SK-N-SH (cell line): ENCODE data around the gene CDC42EP4. TPM values are rescaled to one million over a fixed set of nuclear protein-coding genes. Genes with fewer than 3 reads are reported as not detected.
A peak's percentile ranks its signal among the peaks of the same experiment; 100 is the strongest.

Experiments used
- CTCF ChIA-PET: fragments of 300-600, 350-600 bp; formaldehyde crosslinking; extraction: SDS; loops from one replicate; lab custom pipeline; 2021; lab: Yijun Ruan, JAX
- POLR2A ChIA-PET: fragments of 350-600 bp; sonication (Branson Sonifier 250); formaldehyde crosslinking; extraction: SDS; loops from one replicate; lab custom pipeline; 2020; ENCODE audit warnings: antibody characterized with exemption, inconsistent platforms; lab: Yijun Ruan, JAX
- DNase-seq: peaks from one replicate; pipeline ENCODE4 v3.0.0; 2012
- H2AFZ ChIP-seq: fragments of 200-600 bp; sonication (generic); 2 replicates; pipeline ENCODE4 v1.8.1; 2016; ENCODE audit warnings: antibody characterized with exemption, mild to moderate bottlenecking, low read depth
- H3F3A ChIP-seq: fragments of 200-600 bp; sonication (generic); replicated peaks from 2 replicates; pipeline ENCODE3; 2016; ENCODE audit warnings: antibody characterized with exemption, mild to moderate bottlenecking; ENCODE audit not compliant: insufficient read depth
- H3K27ac ChIP-seq, 2 experiments: fragments of 200-500 bp in 1 of 2; fragments of 200-600 bp in 1 of 2; sonication (Bioruptor generic) in 1 of 2; sonication (generic), shearing (Covaris generic) in 1 of 2; 2 replicates each; pipeline versions ENCODE4 v1.5.1 to v1.6.1; 2014 to 2016; ENCODE audit warnings: low read depth in 2 of 2, inconsistent platforms in 1 of 2, low read length in 1 of 2, mild to moderate bottlenecking in 1 of 2, mixed read lengths in 1 of 2
- H3K27me3 ChIP-seq: fragments of 200-600 bp; sonication (generic), shearing (Covaris generic); 2 replicates; pipeline ENCODE4 v1.6.1; 2016; ENCODE audit warnings: mixed run types; ENCODE audit not compliant: insufficient read depth
- H3K36me3 ChIP-seq, 2 experiments: fragments of 200-500 bp in 1 of 2; fragments of 200-600 bp in 1 of 2; sonication (Bioruptor generic) in 1 of 2; sonication (generic) in 1 of 2; replicated peaks in 1 of 2; 2 replicates each; pipeline versions ENCODE3 to v1.5.1; 2014 to 2016; ENCODE audit warnings: low read length in 1 of 2, mild to moderate bottlenecking in 1 of 2; ENCODE audit not compliant: insufficient read depth in 2 of 2, control insufficient read depth in 1 of 2
- H3K4me1 ChIP-seq, 2 experiments: fragments of 200-500 bp in 1 of 2; fragments of 200-600 bp in 1 of 2; sonication (Bioruptor generic) in 1 of 2; sonication (generic), shearing (Covaris generic) in 1 of 2; 2 replicates each; pipeline versions ENCODE4 v1.5.1 to v1.6.1; 2014 to 2016; ENCODE audit warnings: low read depth in 1 of 2, low read length in 1 of 2, mixed run types in 1 of 2; ENCODE audit not compliant: insufficient read depth in 2 of 2, control insufficient read depth in 1 of 2
- H3K4me2 ChIP-seq: fragments of 200-600 bp; sonication (generic), shearing (Covaris generic); 2 replicates; pipeline ENCODE4 v1.6.1; 2017; ENCODE audit warnings: mixed run types
- H3K4me3 ChIP-seq, 2 experiments: fragments of 200-500 bp in 1 of 2; fragments of 200-600 bp in 1 of 2; sonication (Bioruptor generic) in 1 of 2; sonication (generic), shearing (Covaris generic) in 1 of 2; 2 replicates each; pipeline versions ENCODE4 v1.5.1 to v1.8.1; 2014 to 2016; ENCODE audit warnings: low read depth in 2 of 2, inconsistent platforms in 1 of 2, low read length in 1 of 2, mild to moderate bottlenecking in 1 of 2, mixed read lengths in 1 of 2, moderate library complexity in 1 of 2
- H3K79me2 ChIP-seq: fragments of 200-600 bp; sonication (generic); 2 replicates; pipeline ENCODE4 v1.8.1; 2017; ENCODE audit warnings: mild to moderate bottlenecking; ENCODE audit not compliant: insufficient read depth
- H3K9ac ChIP-seq: fragments of 200-600 bp; sonication (generic); 2 replicates; pipeline ENCODE4 v1.6.1; 2017; ENCODE audit warnings: mixed run types
- H3K9me2 ChIP-seq: fragments of 200-600 bp; sonication (generic); 2 replicates; pipeline ENCODE4 v1.6.1; 2017; ENCODE audit warnings: mixed run types
- H3K9me3 ChIP-seq: fragments of 200-600 bp; sonication (generic); 2 replicates; pipeline ENCODE4 v1.6.1; 2017; ENCODE audit warnings: mixed run types, mild to moderate bottlenecking, moderate library complexity
- H4K20me1 ChIP-seq: fragments of 200-600 bp; sonication (generic); 2 replicates; pipeline ENCODE4 v1.6.1; 2017; ENCODE audit warnings: mild to moderate bottlenecking, mixed run types; ENCODE audit not compliant: insufficient read depth
- CTCF ChIP-seq: fragments of 200-600 bp; sonication (generic); IDR thresholded peaks from 2 replicates; pipeline ENCODE4 v1.6.1; 2017; ENCODE audit warnings: antibody characterized with exemption, mild to moderate bottlenecking, moderate library complexity
- EP300 ChIP-seq, 2 experiments: IDR thresholded peaks; 2 replicates each; pipeline versions ENCODE4 v1.4.0 to v1.6.1; 2012; ENCODE audit warnings: borderline replicate concordance in 1 of 2, low read depth in 1 of 2, low read length in 1 of 2
- FOSL2 ChIP-seq: IDR thresholded peaks from 2 replicates; pipeline ENCODE4 v1.4.0; 2012; ENCODE audit warnings: low read depth, mild to moderate bottlenecking, moderate library complexity, borderline replicate concordance
- FOXJ3 ChIP-seq: sonication (generic); formaldehyde crosslinking; IDR thresholded peaks from 2 replicates; pipeline ENCODE4 v1.5.1; 2020; ENCODE audit warnings: mild to moderate bottlenecking, missing genetic modification reagents
- JUND ChIP-seq: IDR thresholded peaks from 2 replicates; pipeline ENCODE4 v1.4.0; 2012
- MAX ChIP-seq: IDR thresholded peaks from 2 replicates; pipeline ENCODE4 v1.4.0; 2012; ENCODE audit warnings: low read depth
- MEF2A ChIP-seq: IDR thresholded peaks from 2 replicates; pipeline ENCODE4 v1.4.0; 2012; ENCODE audit warnings: low read depth, borderline replicate concordance
- NFIC ChIP-seq: IDR thresholded peaks from 2 replicates; pipeline ENCODE4 v1.4.0; 2012; ENCODE audit warnings: borderline replicate concordance
- NRF1 ChIP-seq: IDR thresholded peaks from 2 replicates; pipeline ENCODE4 v1.6.1; 2012; ENCODE audit warnings: low read depth, mild to moderate bottlenecking, low read length
- PBX3 ChIP-seq: IDR thresholded peaks from 2 replicates; pipeline ENCODE4; 2012
- POLR2AphosphoS5 ChIP-seq: IDR thresholded peaks from 2 replicates; pipeline ENCODE4 v1.6.1; 2012; ENCODE audit warnings: low read depth, low read length
- RCOR1 ChIP-seq: fragments of 150-350 bp; IDR thresholded peaks from 2 replicates; pipeline ENCODE4 v1.6.1; 2017; ENCODE audit warnings: antibody characterized with exemption, low read length
- REST ChIP-seq: IDR thresholded peaks from 2 replicates; pipeline ENCODE4 v1.6.1; 2012; ENCODE audit warnings: mild to moderate bottlenecking, low read depth, low read length, moderate library complexity
- RXRA ChIP-seq: IDR thresholded peaks from 2 replicates; pipeline ENCODE4 v1.4.0; 2012; ENCODE audit warnings: low read depth, mild to moderate bottlenecking, borderline replicate concordance
- TCF12 ChIP-seq: IDR thresholded peaks from 2 replicates; pipeline ENCODE4 v1.4.0; 2012
- TEAD4 ChIP-seq: IDR thresholded peaks from 2 replicates; pipeline ENCODE4 v1.4.0; 2012; ENCODE audit warnings: mild to moderate bottlenecking, borderline replicate concordance; ENCODE audit not compliant: insufficient read depth
- WGBS: methylation state at CpG from one replicate; pipeline ENCODE4 v1.1.6; 2017; ENCODE audit warnings: low lambda C conversion rate; 5-methylcytosine and 5-hydroxymethylcytosine counted together
- polyA plus RNA-seq, 3 experiments: library from polyadenylated mRNA; depleted of rRNA; stranded (reverse); fragments of >200 nt; gene quantifications; 2 replicates each; pipeline ENCODE4 v1.2.3, GENCODE V29; 2012

Gene CDC42EP4
- polyA plus RNA-seq, 1 of the 3 experiments (the other 2 are of a cell fraction) = 28.3 TPM

- Histone ChIP-seq H3K4me2 (peak overlapping the region; percentile 71), H4K20me1 (peaks cover 61% of the 10 kb centered on the region), H2AFZ (no peak overlapping the region), H3K9ac (peak overlapping the region; percentile 61), H3K4me1 (peaks cover 33 to 34% of the 10 kb centered on the region in 2 experiments; a peak in 3 of 4 replicates), H3K27me3 (no peaks in the 10 kb centered on the region), H3K9me3 (no peaks in the 10 kb centered on the region), H3K79me2 (peaks cover 99% of the 10 kb centered on the region), H3K4me3 (0 out of 4 replicates have a peak overlapping the region, but pooled peaks of 1 of the 2 experiments have one; percentile 28), H3K36me3 (peaks cover 0 to under 1% of the 10 kb centered on the region in 2 experiments), H3F3A (peaks cover 32% of the 10 kb centered on the region), H3K27ac (peak overlapping the region in 1 of 2 experiments; percentile 88; a peak in 2 of 4 replicates), H3K9me2 (no peaks in the 10 kb centered on the region)
- DNase-seq = no peak
- CTCF ChIA-PET = interaction anchor here (0.7 to 2.8 kb wide), 6 partner anchors 10 to 78 kb away, joined by 3 to 16 read pairs (median 6); no protein-coding TSS in a partner anchor
- TF ChIP-seq NFIC (peak; percentile 94), REST (0 out of 2 replicates have a peak, but pooled peaks have one; percentile 40), MEF2A (peak; percentile 84; the same call in 1 of the 2 replicates), MAX (peak; percentile 80), CTCF (no peak), TCF12 (peak; percentile 79), RCOR1 (no peak), RXRA (peak; percentile 93; the same call in 1 of the 2 replicates), FOSL2 (peak; percentile 83; the same call in 1 of the 2 replicates), POLR2AphosphoS5 (peak; percentile 27; the same call in 1 of the 2 replicates), PBX3 (peak; percentile 63), NRF1 (no peak), JUND (peak; percentile 75; the same call in 1 of the 2 replicates), FOXJ3 (CRISPR knock-in tag) (no peak), EP300 (IDR thresholded peaks at IDR 0.05; ENCODE audit: borderline replicate concordance in 1 of 2, low read depth in 1 of 2, low read length in 1 of 2) (peak in 1 of 2 experiments; percentile 83; a peak in 1 of 4 replicates), TEAD4 (no peak)
- POLR2A ChIA-PET = no interaction called here
- 44% methylated on average over 8 of the region's 8 CpGs for WGBS
Observed at GRCh38 chr17:73291260-73291801, 20.5 kb downstream of the CDC42EP4 start.
